H1 (cell line): ENCODE results near the gene ATPAF2. TPM values are rescaled to one million over a fixed set of nuclear protein-coding genes. Genes with fewer than 3 reads are reported as not detected.

ENCODE experiments used
- CEBPB ChIP-seq: IDR thresholded peaks from 2 replicates; pipeline ENCODE4 v1.6.1; 2012; ENCODE audit warnings: low read depth, low read length
- CTBP2 ChIP-seq: IDR thresholded peaks from 2 replicates; pipeline ENCODE4 v1.7.0; 2011; ENCODE audit warnings: borderline replicate concordance, mild to moderate bottlenecking, moderate library complexity, mixed read lengths, low read length; ENCODE audit not compliant: insufficient read depth, insufficient read length
- EGR1 ChIP-seq: IDR thresholded peaks from 2 replicates; pipeline ENCODE4 v1.6.1; 2011; ENCODE audit warnings: low read depth, low read length, borderline replicate concordance
- MAFK ChIP-seq: IDR thresholded peaks from 2 replicates; pipeline ENCODE4 v1.6.1; 2012; ENCODE audit warnings: low read depth, mild to moderate bottlenecking, improper control_type of control experiment, low read length
- NRF1 ChIP-seq: IDR thresholded peaks from 2 replicates; pipeline ENCODE4 v1.6.1; 2011; ENCODE audit warnings: mild to moderate bottlenecking, low read depth, low read length, improper control_type of control experiment
- RAD21 ChIP-seq, 2 experiments: IDR thresholded peaks in 1 of 2; conservative IDR thresholded peaks in 1 of 2; 2 replicates each; pipeline ENCODE4 v1.6.1; 2011; ENCODE audit warnings: low read depth in 2 of 2, low read length in 2 of 2, improper control_type of control experiment in 1 of 2, inconsistent platforms in 1 of 2, mild to moderate bottlenecking in 1 of 2, moderate library complexity in 1 of 2
- SIN3A ChIP-seq, 2 experiments: IDR thresholded peaks in 1 of 2; conservative IDR thresholded peaks in 1 of 2; 2 replicates each; pipeline ENCODE4 v1.6.1; 2011 to 2012; ENCODE audit warnings: low read length in 2 of 2, improper control_type of control experiment in 1 of 2, low read depth in 1 of 2, mild to moderate bottlenecking in 1 of 2
- SIRT6 ChIP-seq: IDR thresholded peaks from one replicate; pipeline ENCODE4 v1.7.1; 2012; ENCODE audit warnings: low read length, inconsistent platforms
- SIX5 ChIP-seq: IDR thresholded peaks from 2 replicates; pipeline ENCODE4 v1.6.1; 2011; ENCODE audit warnings: mild to moderate bottlenecking, low read depth, low read length
- SP2 ChIP-seq: IDR thresholded peaks from 2 replicates; pipeline ENCODE4 v1.6.1; 2012; ENCODE audit warnings: mild to moderate bottlenecking, low read length, inconsistent platforms
- SP4 ChIP-seq: IDR thresholded peaks from 2 replicates; pipeline ENCODE4 v1.6.1; 2012; ENCODE audit warnings: low read length, inconsistent platforms
- YY1 ChIP-seq: IDR thresholded peaks from 2 replicates; pipeline ENCODE4 v1.6.1; 2011; ENCODE audit warnings: low read depth, mild to moderate bottlenecking, low read length
- polyA plus RNA-seq, 7 experiments: library from polyadenylated mRNA; depleted of rRNA in 3 of 7; stranded (reverse) in 5 of 7; unstranded in 2 of 7; fragments of >200 nt in 5 of 7; fragments of 200-250 nt in 2 of 7; gene quantifications; 1 replicate in 5 of 7; 2 replicates in 1 of 7; 4 replicates in 1 of 7; pipeline versions ENCODE4 v1.2.1 to v1.2.3, GENCODE V29; 2011 to 2013; ENCODE audit warnings: missing spikeins in 2 of 7, mixed read lengths in 2 of 7
- total RNA-seq: library from RNA; stranded (reverse); fragmentation: NEBNext Ultra II Directional; extraction: Animal tissue kit (Norgen Biotek cat#: 25700); gene quantifications from 2 replicates; pipeline ENCODE4 v1.2.1, GENCODE V29; 2021

The ATPAF2 gene
- total and polyA plus RNA-seq, 2 of the 8 experiments (the other 6 are each of a cell fraction or from before 2014, with no cell fraction given), result 19.6 to 22.9 TPM

DNA sequence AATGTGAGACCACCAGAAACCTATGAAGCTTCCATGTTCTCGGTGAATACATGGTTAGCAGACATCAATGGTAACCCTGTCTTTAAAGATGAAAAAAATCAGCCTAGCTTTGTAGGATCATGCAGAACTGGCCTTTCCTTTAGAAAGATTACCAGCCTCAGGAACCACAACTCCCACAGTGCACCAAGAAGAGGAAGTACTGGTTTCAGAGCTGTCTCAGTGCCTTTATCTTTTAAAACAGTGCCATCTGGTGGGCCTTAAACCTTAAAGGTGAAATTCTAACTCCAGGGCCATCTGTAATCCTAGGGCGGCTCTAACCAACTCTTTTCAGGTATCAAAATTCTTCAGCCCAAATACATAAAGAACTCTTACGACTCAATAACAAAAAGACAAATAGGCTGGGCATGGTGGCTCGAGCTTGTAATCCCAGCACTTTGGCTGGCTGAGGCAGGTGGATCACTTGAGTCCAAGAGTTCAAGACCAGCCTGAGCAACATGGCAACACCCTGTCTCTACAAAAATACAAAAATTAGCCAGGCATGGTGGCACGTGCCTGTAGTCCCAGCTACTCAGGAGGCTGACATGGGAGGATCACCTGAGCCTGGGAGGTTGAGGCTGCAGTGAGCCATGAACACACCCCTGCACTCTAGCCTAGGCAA is 5.4 kb downstream of the ATPAF2 start (continued):
- TF ChIP-seq MAFK (no peak), SIRT6 (no peak), EGR1 (no peak), SP4 (no peak), CEBPB (no peak), CTBP2 (no peak), SP2 (no peak), NRF1 (no peak), RAD21 (IDR thresholded peaks at IDR 0.05 in 1 of 2, conservative IDR thresholded peaks at IDR 0.05 in 1 of 2; ENCODE audit: low read depth in 2 of 2, low read length in 2 of 2) (peak; percentile 88), SIX5 (peak; percentile 75), SIN3A (conservative IDR thresholded peaks at IDR 0.05 in 1 of 2, IDR thresholded peaks at IDR 0.05 in 1 of 2; ENCODE audit: low read depth in 1 of 2, low read length in 2 of 2) (0 out of 4 replicates have a peak, but pooled peaks of 1 of the 2 experiments have one; percentile 43), YY1 (no peak)
